ENCODE measurements around the gene ARID4B.

The ARID4B gene

GRCh38 chr1:235367000-235367908 is 39.3 kb upstream of the ARID4B start, which contains the start of gene TBCE (continued):
- TF ChIP-seq, protein P1, sequence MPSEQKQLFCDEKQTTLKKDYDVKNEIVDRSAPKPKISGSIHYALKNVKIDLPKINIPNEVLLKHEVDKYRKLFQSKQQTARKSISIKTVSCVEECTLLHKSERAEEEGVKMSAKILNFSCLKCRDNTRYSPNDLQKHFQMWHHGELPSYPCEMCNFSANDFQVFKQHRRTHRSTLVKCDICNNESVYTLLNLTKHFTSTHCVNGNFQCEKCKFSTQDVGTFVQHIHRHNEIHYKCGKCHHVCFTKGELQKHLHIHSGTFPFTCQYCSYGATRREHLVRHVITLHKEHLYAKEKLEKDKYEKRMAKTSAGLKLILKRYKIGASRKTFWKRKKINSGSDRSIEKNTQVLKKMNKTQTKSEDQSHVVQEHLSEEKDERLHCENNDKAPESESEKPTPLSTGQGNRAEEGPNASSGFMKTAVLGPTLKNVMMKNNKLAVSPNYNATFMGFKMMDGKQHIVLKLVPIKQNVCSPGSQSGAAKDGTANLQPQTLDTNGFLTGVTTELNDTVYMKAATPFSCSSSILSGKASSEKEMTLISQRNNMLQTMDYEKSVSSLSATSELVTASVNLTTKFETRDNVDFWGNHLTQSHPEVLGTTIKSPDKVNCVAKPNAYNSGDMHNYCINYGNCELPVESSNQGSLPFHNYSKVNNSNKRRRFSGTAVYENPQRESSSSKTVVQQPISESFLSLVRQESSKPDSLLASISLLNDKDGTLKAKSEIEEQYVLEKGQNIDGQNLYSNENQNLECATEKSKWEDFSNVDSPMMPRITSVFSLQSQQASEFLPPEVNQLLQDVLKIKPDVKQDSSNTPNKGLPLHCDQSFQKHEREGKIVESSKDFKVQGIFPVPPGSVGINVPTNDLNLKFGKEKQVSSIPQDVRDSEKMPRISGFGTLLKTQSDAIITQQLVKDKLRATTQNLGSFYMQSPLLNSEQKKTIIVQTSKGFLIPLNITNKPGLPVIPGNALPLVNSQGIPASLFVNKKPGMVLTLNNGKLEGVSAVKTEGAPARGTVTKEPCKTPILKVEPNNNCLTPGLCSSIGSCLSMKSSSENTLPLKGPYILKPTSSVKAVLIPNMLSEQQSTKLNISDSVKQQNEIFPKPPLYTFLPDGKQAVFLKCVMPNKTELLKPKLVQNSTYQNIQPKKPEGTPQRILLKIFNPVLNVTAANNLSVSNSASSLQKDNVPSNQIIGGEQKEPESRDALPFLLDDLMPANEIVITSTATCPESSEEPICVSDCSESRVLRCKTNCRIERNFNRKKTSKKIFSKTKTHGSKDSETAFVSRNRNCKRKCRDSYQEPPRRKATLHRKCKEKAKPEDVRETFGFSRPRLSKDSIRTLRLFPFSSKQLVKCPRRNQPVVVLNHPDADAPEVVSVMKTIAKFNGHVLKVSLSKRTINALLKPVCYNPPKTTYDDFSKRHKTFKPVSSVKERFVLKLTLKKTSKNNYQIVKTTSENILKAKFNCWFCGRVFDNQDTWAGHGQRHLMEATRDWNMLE (tag by site-specific recombination; conservative IDR thresholded peaks at IDR 0.05; ENCODE audit: low read depth): peak; percentile 87
- TF ChIP-seq ZNF184 (tag by site-specific recombination; IDR thresholded peaks at IDR 0.05) (peak; percentile 62), ZNF626 (tag by site-specific recombination; IDR thresholded peaks at IDR 0.05) (no peak), ZEB2 (tag by site-specific recombination; IDR thresholded peaks at IDR 0.05) (peak; percentile 98), ZBTB21 (tag by site-specific recombination; IDR thresholded peaks at IDR 0.05) (peak; percentile 21), ZBTB17 (tag by site-specific recombination; IDR thresholded peaks at IDR 0.05) (peak; percentile 100), MZF1 (tag by site-specific recombination; IDR thresholded peaks at IDR 0.05; ENCODE audit: borderline replicate concordance) (0 out of 2 replicates have a peak, but pooled peaks have one; percentile 13), ZNF112 (tag by site-specific recombination; IDR thresholded peaks at IDR 0.05) (no peak), ZNF341 (tag by site-specific recombination; IDR thresholded peaks at IDR 0.05; ENCODE audit: low read depth) (peak; percentile 87), SETDB1 (IDR thresholded peaks at IDR 0.05; ENCODE audit: insufficient read length, low read length) (no peak), ZNF792 (tag by site-specific recombination; IDR thresholded peaks at IDR 0.05) (0 out of 2 replicates have a peak, but pooled peaks have one; percentile 11), WT1 (tag by site-specific recombination; IDR thresholded peaks at IDR 0.05) (peak; percentile 87), REPIN1 (tag by site-specific recombination; IDR thresholded peaks at IDR 0.05; ENCODE audit: low read depth) (no peak), ZNF660 (tag by site-specific recombination; IDR thresholded peaks at IDR 0.05) (peak; percentile 87; the same call in 1 of the 2 replicates), ZNF157 (tag by site-specific recombination; IDR thresholded peaks at IDR 0.05) (no peak), ZNF580 (tag by site-specific recombination; IDR thresholded peaks at IDR 0.05) (peak; percentile 30; the same call in 1 of the 2 replicates), ZNF394 (tag by site-specific recombination; IDR thresholded peaks at IDR 0.05; ENCODE audit: borderline replicate concordance) (peak; percentile 95), ZNF324 (tag by site-specific recombination; IDR thresholded peaks at IDR 0.05) (peak; percentile 64; the same call in 1 of the 2 replicates), ZNF561 (tag by site-specific recombination; IDR thresholded peaks at IDR 0.05; ENCODE audit: borderline replicate concordance) (peak; percentile 87), ZNF76 (tag by site-specific recombination; IDR thresholded peaks at IDR 0.05; ENCODE audit: borderline replicate concordance, low read depth) (peak; percentile 81; the same call in 1 of the 2 replicates), ZNF639 (tag by site-specific recombination; IDR thresholded peaks at IDR 0.05) (peak; percentile 7; the same call in 1 of the 2 replicates), ZNF610 (tag by site-specific recombination; IDR thresholded peaks at IDR 0.05; ENCODE audit: borderline replicate concordance) (peak; percentile 81), ZNF2 (tag by site-specific recombination; IDR thresholded peaks at IDR 0.05) (0 out of 2 replicates have a peak, but pooled peaks have one; percentile 47), ZNF391 (tag by site-specific recombination; IDR thresholded peaks at IDR 0.05; ENCODE audit: borderline replicate concordance, low read depth) (peak; percentile 42; the same call in 1 of the 2 replicates), SP7 (tag by site-specific recombination; IDR thresholded peaks at IDR 0.05) (peak; percentile 85)
- TF ChIP-seq, protein P2, sequence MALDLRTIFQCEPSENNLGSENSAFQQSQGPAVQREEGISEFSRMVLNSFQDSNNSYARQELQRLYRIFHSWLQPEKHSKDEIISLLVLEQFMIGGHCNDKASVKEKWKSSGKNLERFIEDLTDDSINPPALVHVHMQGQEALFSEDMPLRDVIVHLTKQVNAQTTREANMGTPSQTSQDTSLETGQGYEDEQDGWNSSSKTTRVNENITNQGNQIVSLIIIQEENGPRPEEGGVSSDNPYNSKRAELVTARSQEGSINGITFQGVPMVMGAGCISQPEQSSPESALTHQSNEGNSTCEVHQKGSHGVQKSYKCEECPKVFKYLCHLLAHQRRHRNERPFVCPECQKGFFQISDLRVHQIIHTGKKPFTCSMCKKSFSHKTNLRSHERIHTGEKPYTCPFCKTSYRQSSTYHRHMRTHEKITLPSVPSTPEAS (tag by site-specific recombination; IDR thresholded peaks at IDR 0.05): 0 out of 2 replicates have a peak, but pooled peaks have one; percentile 29
- TF ChIP-seq, protein P3, sequence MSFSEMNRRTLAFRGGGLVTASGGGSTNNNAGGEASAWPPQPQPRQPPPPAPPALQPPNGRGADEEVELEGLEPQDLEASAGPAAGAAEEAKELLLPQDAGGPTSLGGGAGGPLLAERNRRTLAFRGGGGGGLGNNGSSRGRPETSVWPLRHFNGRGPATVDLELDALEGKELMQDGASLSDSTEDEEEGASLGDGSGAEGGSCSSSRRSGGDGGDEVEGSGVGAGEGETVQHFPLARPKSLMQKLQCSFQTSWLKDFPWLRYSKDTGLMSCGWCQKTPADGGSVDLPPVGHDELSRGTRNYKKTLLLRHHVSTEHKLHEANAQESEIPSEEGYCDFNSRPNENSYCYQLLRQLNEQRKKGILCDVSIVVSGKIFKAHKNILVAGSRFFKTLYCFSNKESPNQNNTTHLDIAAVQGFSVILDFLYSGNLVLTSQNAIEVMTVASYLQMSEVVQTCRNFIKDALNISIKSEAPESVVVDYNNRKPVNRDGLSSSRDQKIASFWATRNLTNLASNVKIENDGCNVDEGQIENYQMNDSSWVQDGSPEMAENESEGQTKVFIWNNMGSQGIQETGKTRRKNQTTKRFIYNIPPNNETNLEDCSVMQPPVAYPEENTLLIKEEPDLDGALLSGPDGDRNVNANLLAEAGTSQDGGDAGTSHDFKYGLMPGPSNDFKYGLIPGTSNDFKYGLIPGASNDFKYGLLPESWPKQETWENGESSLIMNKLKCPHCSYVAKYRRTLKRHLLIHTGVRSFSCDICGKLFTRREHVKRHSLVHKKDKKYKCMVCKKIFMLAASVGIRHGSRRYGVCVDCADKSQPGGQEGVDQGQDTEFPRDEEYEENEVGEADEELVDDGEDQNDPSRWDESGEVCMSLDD (tag by site-specific recombination; IDR thresholded peaks at IDR 0.05): peak; percentile 55
